HepG2 (cell line): Measurements from ENCODE around the gene BCAM. TPM values are rescaled to one million over a fixed set of nuclear protein-coding genes. Genes with fewer than 3 reads are reported as not detected.

Experiments
- FOXJ3 ChIP-seq: sonication (generic); formaldehyde crosslinking; IDR thresholded peaks from 2 replicates; pipeline ENCODE4 v1.4.0; 2020; ENCODE audit warnings: missing genetic modification reagents, mild to moderate bottlenecking, borderline replicate concordance
- GTF3A ChIP-seq: sonication (generic); formaldehyde crosslinking; conservative IDR thresholded peaks from 2 replicates; pipeline ENCODE4 v1.4.0; 2020; ENCODE audit warnings: mild to moderate bottlenecking, missing genetic modification reagents
- HDAC1 ChIP-seq: sonication (generic); formaldehyde crosslinking; IDR thresholded peaks from 2 replicates; pipeline ENCODE4 v1.5.1; 2020; ENCODE audit warnings: mild to moderate bottlenecking, missing genetic modification reagents
- KLF12 ChIP-seq: sonication (generic); formaldehyde crosslinking; IDR thresholded peaks from 2 replicates; pipeline ENCODE4 v1.4.0; 2020; ENCODE audit warnings: missing genetic modification reagents, borderline replicate concordance
- MXD3 ChIP-seq: IDR thresholded peaks from 2 replicates; pipeline ENCODE4 v1.6.1; 2016; ENCODE audit warnings: mild to moderate bottlenecking, missing biosample characterization, missing genetic modification reagents
- MXD4 ChIP-seq: IDR thresholded peaks from 2 replicates; pipeline ENCODE4 v1.6.1; 2016; ENCODE audit warnings: mild to moderate bottlenecking, missing biosample characterization, missing genetic modification reagents
- NFE2 ChIP-seq: sonication (generic); formaldehyde crosslinking; IDR thresholded peaks from 2 replicates; pipeline ENCODE4 v1.4.0; 2020; ENCODE audit warnings: missing genetic modification reagents
- NFIB ChIP-seq: sonication (generic); formaldehyde crosslinking; IDR thresholded peaks from 2 replicates; pipeline ENCODE4 v1.9.0; 2021; ENCODE audit warnings: missing genetic modification reagents, mild to moderate bottlenecking, borderline replicate concordance
- PCBP1 ChIP-seq: fragments of 200-400 bp; formaldehyde crosslinking; IDR thresholded peaks from 2 replicates; pipeline ENCODE4 v1.6.1; 2017; ENCODE audit warnings: mild to moderate bottlenecking, low read depth, low read length, borderline replicate concordance
- SAP130 ChIP-seq: IDR thresholded peaks from 2 replicates; pipeline ENCODE4 v1.6.1; 2016; ENCODE audit warnings: low read depth
- THAP11 ChIP-seq: IDR thresholded peaks from 2 replicates; pipeline ENCODE4 v1.6.1; 2016; ENCODE audit warnings: missing biosample characterization, missing genetic modification reagents
- THRA ChIP-seq: sonication (generic); formaldehyde crosslinking; IDR thresholded peaks from 2 replicates; pipeline ENCODE4 v1.4.0; 2020; ENCODE audit warnings: missing genetic modification reagents, borderline replicate concordance
- TRIM24 ChIP-seq: sonication (generic); formaldehyde crosslinking; IDR thresholded peaks from 2 replicates; pipeline ENCODE4 v1.8.0; 2022; ENCODE audit warnings: mild to moderate bottlenecking, missing genetic modification reagents
- ZBTB38 ChIP-seq: sonication (generic); formaldehyde crosslinking; IDR thresholded peaks from 2 replicates; pipeline ENCODE4 v1.5.1; 2020; ENCODE audit warnings: mild to moderate bottlenecking, missing genetic modification reagents
- ZNF510 ChIP-seq: sonication (generic); formaldehyde crosslinking; IDR thresholded peaks from 2 replicates; pipeline ENCODE4 v1.4.0; 2020; ENCODE audit warnings: low read depth, mild to moderate bottlenecking, missing genetic modification reagents
- ZNF577 ChIP-seq: sonication (generic); formaldehyde crosslinking; IDR thresholded peaks from 2 replicates; pipeline ENCODE4 v1.4.0; 2020; ENCODE audit warnings: mild to moderate bottlenecking, low read depth, missing genetic modification reagents, borderline replicate concordance
- ZNF737 ChIP-seq: sonication (generic); formaldehyde crosslinking; IDR thresholded peaks from 2 replicates; pipeline ENCODE4 v1.5.0; 2020; ENCODE audit warnings: missing genetic modification reagents, mild to moderate bottlenecking, borderline replicate concordance
- ZNF772 ChIP-seq: sonication (generic); formaldehyde crosslinking; IDR thresholded peaks from 2 replicates; pipeline ENCODE4 v1.5.0; 2020; ENCODE audit warnings: mild to moderate bottlenecking, missing genetic modification reagents
- polyA plus RNA-seq, 8 experiments: library from polyadenylated mRNA; depleted of rRNA in 3 of 8; stranded (reverse) in 7 of 8; unstranded in 1 of 8; fragments of >200 nt; fragmentation: Illumina TruSeq in 4 of 8; extraction: Trizol in 4 of 8; gene quantifications; 2 replicates each; pipeline versions ENCODE4 v1.2.1 to v1.2.3, GENCODE V29; 2011 to 2016; ENCODE audit warnings: low read depth in 4 of 8, missing spikeins in 1 of 8, mixed read lengths in 1 of 8; ENCODE audit not compliant: insufficient read depth in 1 of 8
- total RNA-seq, 5 experiments: library from RNA; depleted of rRNA; stranded (reverse); fragments of >200 nt; fragmentation: Illumina TruSeq; extraction: Trizol; gene quantifications; 2 replicates each; pipeline ENCODE4 v1.2.3, GENCODE V29; 2016; ENCODE audit warnings: low read depth in 1 of 5
- TF ChIP-seq, protein P1 (sequence below): sonication (generic); formaldehyde crosslinking; IDR thresholded peaks from 2 replicates; pipeline ENCODE4 v1.4.0; 2020; ENCODE audit warnings: low read depth, mild to moderate bottlenecking, missing genetic modification reagents
- TF ChIP-seq, protein P2 (sequence below): IDR thresholded peaks from 2 replicates; pipeline ENCODE4 v1.6.1; 2016
- TF ChIP-seq, protein P3 (sequence below): sonication (generic); formaldehyde crosslinking; IDR thresholded peaks from 2 replicates; pipeline ENCODE4 v1.5.0; 2020; ENCODE audit warnings: missing genetic modification reagents, mild to moderate bottlenecking, borderline replicate concordance
- TF ChIP-seq, protein P4 (sequence below): fragments of 450-650 bp; IDR thresholded peaks from 2 replicates; pipeline ENCODE4 v1.6.1; 2017; ENCODE audit warnings: mild to moderate bottlenecking

BCAM gene
- total and polyA plus RNA-seq, 2 of the 13 experiments (the other 11 are each of a cell fraction or from before 2014, with no cell fraction given): 51.2 to 62.7 TPM

DNA sequence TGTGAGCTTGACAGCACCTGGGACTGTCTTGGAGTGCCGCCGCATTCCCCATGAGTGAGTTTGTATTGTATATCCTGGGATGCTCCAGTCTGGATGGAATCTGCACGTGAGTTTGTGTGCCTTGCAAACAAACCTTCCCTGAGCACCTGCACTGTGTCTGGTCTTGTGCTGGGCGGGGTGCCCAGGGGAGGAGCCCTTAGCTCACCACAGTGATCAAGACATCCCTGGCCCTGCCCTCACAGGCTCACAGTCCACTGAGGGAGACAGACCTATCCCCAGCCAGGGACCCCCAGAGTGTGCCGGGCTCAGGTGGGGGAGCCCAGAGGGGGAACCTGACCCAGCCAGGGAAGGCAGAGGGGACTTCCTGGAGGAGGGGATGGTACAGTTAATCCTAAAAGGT is 1.7 kb upstream of the BCAM start (continued):
- TF ChIP-seq THRA: peak; percentile 77; the same call in 1 of the 2 replicates
- TF ChIP-seq, protein P1, sequence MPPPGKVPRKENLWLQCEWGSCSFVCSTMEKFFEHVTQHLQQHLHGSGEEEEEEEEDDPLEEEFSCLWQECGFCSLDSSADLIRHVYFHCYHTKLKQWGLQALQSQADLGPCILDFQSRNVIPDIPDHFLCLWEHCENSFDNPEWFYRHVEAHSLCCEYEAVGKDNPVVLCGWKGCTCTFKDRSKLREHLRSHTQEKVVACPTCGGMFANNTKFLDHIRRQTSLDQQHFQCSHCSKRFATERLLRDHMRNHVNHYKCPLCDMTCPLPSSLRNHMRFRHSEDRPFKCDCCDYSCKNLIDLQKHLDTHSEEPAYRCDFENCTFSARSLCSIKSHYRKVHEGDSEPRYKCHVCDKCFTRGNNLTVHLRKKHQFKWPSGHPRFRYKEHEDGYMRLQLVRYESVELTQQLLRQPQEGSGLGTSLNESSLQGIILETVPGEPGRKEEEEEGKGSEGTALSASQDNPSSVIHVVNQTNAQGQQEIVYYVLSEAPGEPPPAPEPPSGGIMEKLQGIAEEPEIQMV (CRISPR knock-in tag): no peak
- TF ChIP-seq, protein P2, sequence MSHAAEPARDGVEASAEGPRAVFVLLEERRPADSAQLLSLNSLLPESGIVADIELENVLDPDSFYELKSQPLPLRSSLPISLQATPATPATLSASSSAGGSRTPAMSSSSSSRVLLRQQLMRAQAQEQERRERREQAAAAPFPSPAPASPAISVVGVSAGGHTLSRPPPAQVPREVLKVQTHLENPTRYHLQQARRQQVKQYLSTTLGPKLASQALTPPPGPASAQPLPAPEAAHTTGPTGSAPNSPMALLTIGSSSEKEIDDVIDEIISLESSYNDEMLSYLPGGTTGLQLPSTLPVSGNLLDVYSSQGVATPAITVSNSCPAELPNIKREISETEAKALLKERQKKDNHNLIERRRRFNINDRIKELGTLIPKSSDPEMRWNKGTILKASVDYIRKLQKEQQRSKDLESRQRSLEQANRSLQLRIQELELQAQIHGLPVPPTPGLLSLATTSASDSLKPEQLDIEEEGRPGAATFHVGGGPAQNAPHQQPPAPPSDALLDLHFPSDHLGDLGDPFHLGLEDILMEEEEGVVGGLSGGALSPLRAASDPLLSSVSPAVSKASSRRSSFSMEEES (CRISPR knock-in tag): peak; percentile 82
- TF ChIP-seq ZNF772 (CRISPR knock-in tag): no peak
- no peak for TF ChIP-seq MXD4 (CRISPR knock-in tag)
- TF ChIP-seq SAP130: peak; percentile 72
- TF ChIP-seq NFE2 (CRISPR knock-in tag): no peak
- TF ChIP-seq GTF3A (CRISPR knock-in tag): no peak
- TF ChIP-seq NFIB (CRISPR knock-in tag): no peak
- no peak for TF ChIP-seq MXD3 (CRISPR knock-in tag)
- TF ChIP-seq KLF12 (CRISPR knock-in tag): no peak
- TF ChIP-seq, protein P3, sequence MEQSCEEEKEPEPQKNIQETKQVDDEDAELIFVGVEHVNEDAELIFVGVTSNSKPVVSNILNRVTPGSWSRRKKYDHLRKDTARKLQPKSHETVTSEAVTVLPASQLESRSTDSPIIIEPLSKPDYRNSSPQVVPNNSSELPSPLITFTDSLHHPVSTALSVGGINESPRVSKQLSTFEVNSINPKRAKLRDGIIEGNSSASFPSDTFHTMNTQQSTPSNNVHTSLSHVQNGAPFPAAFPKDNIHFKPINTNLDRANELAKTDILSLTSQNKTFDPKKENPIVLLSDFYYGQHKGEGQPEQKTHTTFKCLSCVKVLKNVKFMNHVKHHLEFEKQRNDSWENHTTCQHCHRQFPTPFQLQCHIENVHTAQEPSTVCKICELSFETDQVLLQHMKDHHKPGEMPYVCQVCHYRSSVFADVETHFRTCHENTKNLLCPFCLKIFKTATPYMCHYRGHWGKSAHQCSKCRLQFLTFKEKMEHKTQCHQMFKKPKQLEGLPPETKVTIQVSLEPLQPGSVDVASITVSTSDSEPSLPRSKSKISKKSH: no peak
- TF ChIP-seq ZNF737 (CRISPR knock-in tag): no peak
- no peak for TF ChIP-seq PCBP1
- TF ChIP-seq, protein P4, sequence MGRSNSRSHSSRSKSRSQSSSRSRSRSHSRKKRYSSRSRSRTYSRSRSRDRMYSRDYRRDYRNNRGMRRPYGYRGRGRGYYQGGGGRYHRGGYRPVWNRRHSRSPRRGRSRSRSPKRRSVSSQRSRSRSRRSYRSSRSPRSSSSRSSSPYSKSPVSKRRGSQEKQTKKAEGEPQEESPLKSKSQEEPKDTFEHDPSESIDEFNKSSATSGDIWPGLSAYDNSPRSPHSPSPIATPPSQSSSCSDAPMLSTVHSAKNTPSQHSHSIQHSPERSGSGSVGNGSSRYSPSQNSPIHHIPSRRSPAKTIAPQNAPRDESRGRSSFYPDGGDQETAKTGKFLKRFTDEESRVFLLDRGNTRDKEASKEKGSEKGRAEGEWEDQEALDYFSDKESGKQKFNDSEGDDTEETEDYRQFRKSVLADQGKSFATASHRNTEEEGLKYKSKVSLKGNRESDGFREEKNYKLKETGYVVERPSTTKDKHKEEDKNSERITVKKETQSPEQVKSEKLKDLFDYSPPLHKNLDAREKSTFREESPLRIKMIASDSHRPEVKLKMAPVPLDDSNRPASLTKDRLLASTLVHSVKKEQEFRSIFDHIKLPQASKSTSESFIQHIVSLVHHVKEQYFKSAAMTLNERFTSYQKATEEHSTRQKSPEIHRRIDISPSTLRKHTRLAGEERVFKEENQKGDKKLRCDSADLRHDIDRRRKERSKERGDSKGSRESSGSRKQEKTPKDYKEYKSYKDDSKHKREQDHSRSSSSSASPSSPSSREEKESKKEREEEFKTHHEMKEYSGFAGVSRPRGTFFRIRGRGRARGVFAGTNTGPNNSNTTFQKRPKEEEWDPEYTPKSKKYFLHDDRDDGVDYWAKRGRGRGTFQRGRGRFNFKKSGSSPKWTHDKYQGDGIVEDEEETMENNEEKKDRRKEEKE: no peak
- 0 out of 2 replicates have a peak, but pooled peaks have one; percentile 33 for TF ChIP-seq ZBTB38 (CRISPR knock-in tag)
- no peak for TF ChIP-seq TRIM24 (CRISPR knock-in tag)
- peak; percentile 55; the same call in 1 of the 2 replicates for TF ChIP-seq HDAC1
- TF ChIP-seq ZNF577 (CRISPR knock-in tag): no peak
- TF ChIP-seq THAP11 (CRISPR knock-in tag): 0 out of 2 replicates have a peak, but pooled peaks have one; percentile 21
- TF ChIP-seq ZNF510 (CRISPR knock-in tag): no peak
- no peak for TF ChIP-seq FOXJ3 (CRISPR knock-in tag)
